Measurements from ENCODE around the gene RBCK1.

DNA sequence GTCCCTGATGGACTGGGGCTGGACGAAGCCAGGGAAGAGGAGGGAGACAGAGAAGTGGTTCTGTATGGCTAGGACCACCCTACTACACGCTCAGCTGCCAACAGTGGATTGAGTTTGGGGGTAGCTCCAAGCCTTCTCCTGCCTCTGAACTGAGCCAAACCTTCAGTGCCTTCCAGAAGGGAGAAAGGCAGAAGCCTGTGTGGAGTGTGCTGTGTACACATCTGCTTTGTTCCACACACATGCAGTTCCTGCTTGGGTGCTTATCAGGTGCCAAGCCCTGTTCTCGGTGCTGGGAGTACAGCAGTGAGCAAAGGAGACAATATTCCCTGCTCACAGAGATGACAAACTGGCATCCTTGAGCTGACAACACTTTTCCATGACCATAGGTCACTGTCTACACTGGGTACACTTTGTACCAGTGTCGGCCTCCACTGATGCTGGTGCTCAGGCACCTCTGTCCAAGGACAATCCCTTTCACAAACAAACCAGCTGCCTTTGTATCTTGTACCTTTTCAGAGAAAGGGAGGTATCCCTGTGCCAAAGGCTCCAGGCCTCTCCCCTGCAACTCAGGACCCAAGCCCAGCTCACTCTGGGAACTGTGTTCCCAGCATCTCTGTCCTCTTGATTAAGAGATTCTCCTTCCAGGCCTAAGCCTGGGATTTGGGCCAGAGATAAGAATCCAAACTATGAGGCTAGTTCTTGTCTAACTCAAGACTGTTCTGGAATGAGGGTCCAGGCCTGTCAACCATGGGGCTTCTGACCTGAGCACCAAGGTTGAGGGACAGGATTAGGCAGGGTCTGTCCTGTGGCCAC lies 11.3 kb upstream of the RBCK1 start:
- TF ChIP-seq, protein P1, sequence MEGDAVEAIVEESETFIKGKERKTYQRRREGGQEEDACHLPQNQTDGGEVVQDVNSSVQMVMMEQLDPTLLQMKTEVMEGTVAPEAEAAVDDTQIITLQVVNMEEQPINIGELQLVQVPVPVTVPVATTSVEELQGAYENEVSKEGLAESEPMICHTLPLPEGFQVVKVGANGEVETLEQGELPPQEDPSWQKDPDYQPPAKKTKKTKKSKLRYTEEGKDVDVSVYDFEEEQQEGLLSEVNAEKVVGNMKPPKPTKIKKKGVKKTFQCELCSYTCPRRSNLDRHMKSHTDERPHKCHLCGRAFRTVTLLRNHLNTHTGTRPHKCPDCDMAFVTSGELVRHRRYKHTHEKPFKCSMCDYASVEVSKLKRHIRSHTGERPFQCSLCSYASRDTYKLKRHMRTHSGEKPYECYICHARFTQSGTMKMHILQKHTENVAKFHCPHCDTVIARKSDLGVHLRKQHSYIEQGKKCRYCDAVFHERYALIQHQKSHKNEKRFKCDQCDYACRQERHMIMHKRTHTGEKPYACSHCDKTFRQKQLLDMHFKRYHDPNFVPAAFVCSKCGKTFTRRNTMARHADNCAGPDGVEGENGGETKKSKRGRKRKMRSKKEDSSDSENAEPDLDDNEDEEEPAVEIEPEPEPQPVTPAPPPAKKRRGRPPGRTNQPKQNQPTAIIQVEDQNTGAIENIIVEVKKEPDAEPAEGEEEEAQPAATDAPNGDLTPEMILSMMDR (IDR thresholded peaks at IDR 0.05; ENCODE audit: borderline replicate concordance, extremely low read depth, low read length, poor library complexity, severe bottlenecking): no peak
- TF ChIP-seq EZH2 (IDR thresholded peaks at IDR 0.05; ENCODE audit: borderline replicate concordance, low read depth, low read length, severe bottlenecking): no peak

All from DND-41 (cell line).